ENCODE data around the gene MUSK. TPM values are rescaled to one million over a fixed set of nuclear protein-coding genes. Genes with fewer than 3 reads are reported as not detected.

MUSK gene
- total RNA-seq, 1 experiment from 2014 or later, result not detected

DNA sequence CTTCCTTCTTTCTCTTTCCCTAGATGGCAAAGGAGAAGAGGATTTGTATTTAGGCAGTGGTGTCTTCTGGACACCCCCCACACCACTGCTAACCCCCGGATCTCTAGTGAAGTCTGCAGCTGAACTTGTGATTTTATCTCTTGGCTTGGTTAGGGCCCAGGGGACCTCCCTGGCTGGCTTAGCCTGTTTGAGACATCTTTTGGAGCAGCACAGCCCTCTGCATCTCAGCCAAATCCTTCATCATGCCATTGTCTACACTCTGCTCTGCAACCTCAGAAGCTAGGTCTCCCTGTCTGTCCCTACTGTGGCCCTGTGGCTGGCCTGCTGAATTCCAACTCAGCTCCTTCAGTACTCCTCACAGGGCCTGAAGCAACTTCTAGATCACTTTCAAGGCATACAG lies 81.7 kb downstream of the MUSK start:
- H3K36me3 Mint-ChIP-seq (ENCODE audit: insufficient read depth, unreplicated experiment), result no peaks in the 10 kb centered on the region
- no peaks in the 10 kb centered on the region for H3K27me3 Mint-ChIP-seq (ENCODE audit: insufficient read depth, unreplicated experiment)
- intact Hi-C loops (cut with micrococcal nuclease; ENCODE audit: unreplicated experiment), result no loop called here
- H3K4me1 Mint-ChIP-seq (ENCODE audit: low read depth, unreplicated experiment), result no peaks in the 10 kb centered on the region
- Histone ChIP-seq H3K36me3 (ENCODE audit: control insufficient read depth, insufficient read depth, low read length) (no peaks in the 10 kb centered on the region), H3K27me3 (replicated peaks; ENCODE audit: control insufficient read depth, insufficient read depth, low read length) (no peaks in the 10 kb centered on the region), H3K9me3 (0 out of 2 replicates have a peak, but pooled peaks cover 3% of the 10 kb centered on the region), H3K4me1 (no peaks in the 10 kb centered on the region), H3K4me3 (ENCODE audit: low read depth, low read length) (no peak overlapping the region)
- no peaks in the 10 kb centered on the region for H3K9me3 Mint-ChIP-seq (ENCODE audit: unreplicated experiment)
- POLR2A ChIA-PET, result no interaction called here
- no peak overlapping the region for H3K27ac Mint-ChIP-seq (ENCODE audit: unreplicated experiment)
- TF ChIP-seq, protein P1, sequence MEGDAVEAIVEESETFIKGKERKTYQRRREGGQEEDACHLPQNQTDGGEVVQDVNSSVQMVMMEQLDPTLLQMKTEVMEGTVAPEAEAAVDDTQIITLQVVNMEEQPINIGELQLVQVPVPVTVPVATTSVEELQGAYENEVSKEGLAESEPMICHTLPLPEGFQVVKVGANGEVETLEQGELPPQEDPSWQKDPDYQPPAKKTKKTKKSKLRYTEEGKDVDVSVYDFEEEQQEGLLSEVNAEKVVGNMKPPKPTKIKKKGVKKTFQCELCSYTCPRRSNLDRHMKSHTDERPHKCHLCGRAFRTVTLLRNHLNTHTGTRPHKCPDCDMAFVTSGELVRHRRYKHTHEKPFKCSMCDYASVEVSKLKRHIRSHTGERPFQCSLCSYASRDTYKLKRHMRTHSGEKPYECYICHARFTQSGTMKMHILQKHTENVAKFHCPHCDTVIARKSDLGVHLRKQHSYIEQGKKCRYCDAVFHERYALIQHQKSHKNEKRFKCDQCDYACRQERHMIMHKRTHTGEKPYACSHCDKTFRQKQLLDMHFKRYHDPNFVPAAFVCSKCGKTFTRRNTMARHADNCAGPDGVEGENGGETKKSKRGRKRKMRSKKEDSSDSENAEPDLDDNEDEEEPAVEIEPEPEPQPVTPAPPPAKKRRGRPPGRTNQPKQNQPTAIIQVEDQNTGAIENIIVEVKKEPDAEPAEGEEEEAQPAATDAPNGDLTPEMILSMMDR (IDR thresholded peaks at IDR 0.05; ENCODE audit: insufficient read depth in 1 of 2, low read depth in 1 of 2, low read length in 1 of 2, severe bottlenecking in 1 of 2, unreplicated experiment in 1 of 2), result no peak
- H3K4me3 Mint-ChIP-seq (ENCODE audit: unreplicated experiment), result no peak overlapping the region
- no TSS peak for BruUV-seq (replicated peaks)
- no peak for DNase-seq
- CTCF ChIA-PET, result no interaction called here

DNA sequence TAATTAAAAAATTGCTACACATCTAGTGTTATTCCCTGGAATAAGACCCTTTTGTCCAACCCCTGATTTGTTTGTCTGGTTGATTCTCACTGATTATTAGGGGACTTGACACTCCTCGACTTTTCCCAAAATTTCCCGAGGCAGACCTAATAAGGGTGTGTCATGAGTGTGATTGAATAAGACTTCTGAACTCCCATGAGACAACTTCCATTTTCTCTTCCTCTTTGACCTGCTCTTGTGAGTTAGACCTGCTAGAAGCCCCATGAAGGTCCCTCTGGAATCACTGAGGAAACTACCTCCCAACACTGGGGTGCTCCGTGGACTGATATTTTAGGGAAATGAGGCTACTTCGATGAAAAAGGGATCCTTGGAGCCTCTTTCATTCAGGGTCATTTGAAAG lies 83.4 kb downstream of the MUSK start:
- H3K27me3 ChIP-seq (replicated peaks; ENCODE audit: control insufficient read depth, insufficient read depth, low read length), result no peaks in the 10 kb centered on the region
- 0 out of 2 replicates have a peak, but pooled peaks cover 3% of the 10 kb centered on the region for H3K9me3 ChIP-seq
- ChIA-PET POLR2A (no interaction called here), CTCF (no interaction called here)
- TF ChIP-seq, protein P1 (IDR thresholded peaks at IDR 0.05; ENCODE audit: insufficient read depth in 1 of 2, low read depth in 1 of 2, low read length in 1 of 2, severe bottlenecking in 1 of 2, unreplicated experiment in 1 of 2), result no peak
- H3K4me3 Mint-ChIP-seq (ENCODE audit: unreplicated experiment), result no peak overlapping the region
- no peak for DNase-seq
- no peak overlapping the region for H3K4me3 ChIP-seq (ENCODE audit: low read depth, low read length)
- H3K4me1 ChIP-seq, result no peaks in the 10 kb centered on the region
- intact Hi-C loops (cut with micrococcal nuclease; ENCODE audit: unreplicated experiment), result no loop called here
- no peaks in the 10 kb centered on the region for H3K9me3 Mint-ChIP-seq (ENCODE audit: unreplicated experiment)
- H3K27me3 Mint-ChIP-seq (ENCODE audit: insufficient read depth, unreplicated experiment), result no peaks in the 10 kb centered on the region
- H3K36me3 Mint-ChIP-seq (ENCODE audit: insufficient read depth, unreplicated experiment), result no peaks in the 10 kb centered on the region
- H3K36me3 ChIP-seq (ENCODE audit: control insufficient read depth, insufficient read depth, low read length), result no peaks in the 10 kb centered on the region
- H3K4me1 Mint-ChIP-seq (ENCODE audit: low read depth, unreplicated experiment), result no peaks in the 10 kb centered on the region
- no TSS peak for BruUV-seq (replicated peaks)
- H3K27ac Mint-ChIP-seq (ENCODE audit: unreplicated experiment), result no peak overlapping the region

DNA sequence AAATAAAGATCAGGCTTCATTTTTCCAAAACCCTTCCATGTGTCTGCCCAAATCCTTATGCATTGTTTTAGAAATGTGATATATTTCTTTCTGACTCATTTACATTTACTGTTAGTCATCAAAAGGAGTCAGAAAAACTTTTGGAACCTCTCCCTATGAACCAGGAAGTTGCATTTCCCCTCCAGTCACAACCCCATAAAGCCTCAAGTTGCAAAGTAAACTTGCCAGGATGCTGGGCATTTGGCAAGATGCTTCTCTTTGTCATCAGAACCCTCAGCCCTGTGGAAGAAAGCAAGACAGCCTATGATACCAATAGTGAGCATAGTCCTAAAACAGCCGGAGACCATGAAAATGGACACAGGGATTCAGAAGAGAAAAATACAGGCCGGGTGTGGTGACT lies 84.2 kb downstream of the MUSK start:
- no peaks in the 10 kb centered on the region for H3K9me3 Mint-ChIP-seq (ENCODE audit: unreplicated experiment)
- no peak overlapping the region for H3K27ac Mint-ChIP-seq (ENCODE audit: unreplicated experiment)
- Histone ChIP-seq H3K4me3 (ENCODE audit: low read depth, low read length) (no peak overlapping the region), H3K9me3 (no peaks in the 10 kb centered on the region), H3K4me1 (no peaks in the 10 kb centered on the region), H3K27me3 (replicated peaks; ENCODE audit: control insufficient read depth, insufficient read depth, low read length) (no peaks in the 10 kb centered on the region), H3K36me3 (ENCODE audit: control insufficient read depth, insufficient read depth, low read length) (no peaks in the 10 kb centered on the region)
- BruUV-seq (replicated peaks), result no TSS peak
- no peaks in the 10 kb centered on the region for H3K27me3 Mint-ChIP-seq (ENCODE audit: insufficient read depth, unreplicated experiment)
- H3K36me3 Mint-ChIP-seq (ENCODE audit: insufficient read depth, unreplicated experiment), result no peaks in the 10 kb centered on the region
- POLR2A ChIA-PET, result interaction anchor here (0.7 kb wide), 1 partner anchor 50 kb away, joined by 5 read pairs; no protein-coding TSS in a partner anchor
- DNase-seq, result no peak
- TF ChIP-seq, protein P1 (IDR thresholded peaks at IDR 0.05; ENCODE audit: insufficient read depth in 1 of 2, low read depth in 1 of 2, low read length in 1 of 2, severe bottlenecking in 1 of 2, unreplicated experiment in 1 of 2), result no peak
- no peak overlapping the region for H3K4me3 Mint-ChIP-seq (ENCODE audit: unreplicated experiment)
- no peaks in the 10 kb centered on the region for H3K4me1 Mint-ChIP-seq (ENCODE audit: low read depth, unreplicated experiment)
- CTCF ChIA-PET, result no interaction called here
- intact Hi-C loops (cut with micrococcal nuclease; ENCODE audit: unreplicated experiment), result no loop called here

Measured in Caco-2 (cell line).